Measurements from ENCODE around the gene ABCB7.
A peak's percentile ranks its signal among the peaks of the same experiment; 100 is the strongest.
"Not testable (repeated sequence)": the region's sequence is repeated elsewhere in the genome, so short reads cannot be mapped to it uniquely, and the experiment has no call there.

The ABCB7 gene
- 34.3 reads per million, percentile 59 among the genes with 10 or more reads in this experiment for total RNA-seq

GRCh38 chrX:75155827-75156525 lies at the start of gene ABCB7:
ABCB7 (minus strand) TSS chrX:75156283; CDS start chrX:75156272, 11 bp downstream.
- DNase-seq = peak; percentile 30

- DNase-seq = not testable (repeated sequence)
Observed at GRCh38 chrX:75188415-75189206, 32.5 kb upstream of the ABCB7 start.

- DNase-seq = no peak
Observed at GRCh38 chrX:75181721-75182120, 25.6 kb upstream of the ABCB7 start.

GRCh38 chrX:75179536-75180293 lies 23.6 kb upstream of the ABCB7 start:
- DNase-seq = not testable (repeated sequence)

GRCh38 chrX:75172257-75172890 lies 16.3 kb upstream of the ABCB7 start:
- not testable (repeated sequence) for DNase-seq

GRCh38 chrX:75158054-75158453 lies 2.0 kb upstream of the ABCB7 start:
- DNase-seq = no peak

- no peak for DNase-seq
Observed at GRCh38 chrX:75156531-75156945, 455 bp upstream of the ABCB7 start.

GRCh38 chrX:75155447-75155826 lies 646 bp downstream of the ABCB7 start:
- DNase-seq = no peak

GRCh38 chrX:75154871-75155270 lies 1.2 kb downstream of the ABCB7 start:
- DNase-seq = no peak

- no peak for DNase-seq
Observed at GRCh38 chrX:75151827-75152592, 4.1 kb downstream of the ABCB7 start.

- no peak for DNase-seq
Observed at GRCh38 chrX:75149654-75150053, 6.4 kb downstream of the ABCB7 start.

- DNase-seq = no peak
Observed at GRCh38 chrX:75132672-75133071, 23.4 kb downstream of the ABCB7 start.

GRCh38 chrX:75131973-75132627 lies 24.0 kb downstream of the ABCB7 start:
- no peak for DNase-seq

- DNase-seq = not testable (repeated sequence)
Observed at GRCh38 chrX:75129069-75129468, 27.0 kb downstream of the ABCB7 start.

GRCh38 chrX:75118296-75118695 lies 37.8 kb downstream of the ABCB7 start:
- DNase-seq = no peak

GRCh38 chrX:75115707-75116413 lies 40.2 kb downstream of the ABCB7 start:
- DNase-seq = no peak

- no peak for DNase-seq
Observed at GRCh38 chrX:75114638-75115037, 41.4 kb downstream of the ABCB7 start.

- no peak for DNase-seq
Observed at GRCh38 chrX:75113664-75114063, 42.4 kb downstream of the ABCB7 start.

GRCh38 chrX:75107863-75108509 lies 48.1 kb downstream of the ABCB7 start:
- no peak for DNase-seq

- no peak for DNase-seq
Observed at GRCh38 chrX:75106772-75107171, 49.3 kb downstream of the ABCB7 start.

All from effector CD4-positive, alpha-beta T cell (primary cell).